MG63 (cell line): ENCODE data around the gene CACNA1S. TPM values are rescaled to one million over a fixed set of nuclear protein-coding genes. Genes with fewer than 3 reads are reported as not detected.
A peak's percentile ranks its signal among the peaks of the same experiment; 100 is the strongest.

Experiments
- DNase-seq: peaks from one replicate; pipeline ENCODE4 v3.0.0-alpha.2; 2020
- H3K27me3 ChIP-seq: fragments of 250-450 bp; sonication (Bioruptor Pico); 2 replicates; pipeline ENCODE4 v1.5.1; 2020; ENCODE audit warnings: mild to moderate bottlenecking, moderate library complexity
- H3K36me3 ChIP-seq: fragments of 250-450 bp; sonication (Bioruptor Pico); 2 replicates; pipeline ENCODE4 v1.5.1; 2020; ENCODE audit warnings: mild to moderate bottlenecking, moderate library complexity
- H3K4me3 ChIP-seq: fragments of 250-450 bp; sonication (Bioruptor Pico); 2 replicates; pipeline ENCODE4 v1.5.1; 2020; ENCODE audit warnings: mild to moderate bottlenecking, moderate library complexity
- H3K9me3 ChIP-seq: fragments of 250-450 bp; sonication (Bioruptor Pico); 2 replicates; pipeline ENCODE4 v1.5.1; 2020; ENCODE audit warnings: mild to moderate bottlenecking, moderate library complexity
- total RNA-seq: library from RNA; depleted of rRNA; stranded (reverse); fragments of >200 nt; shearing (Covaris generic); gene quantifications from 2 replicates; pipeline ENCODE4 v1.2.3, GENCODE V29; 2014; ENCODE audit warnings: low replicate concordance

CACNA1S gene
- total RNA-seq, 1 experiment from 2014 or later = not detected

- Histone ChIP-seq H3K27me3 (no peaks in the 10 kb centered on the region; the same call in 1 of the 2 replicates), H3K36me3 (no peaks in the 10 kb centered on the region), H3K4me3 (no peak overlapping the region), H3K9me3 (no peaks in the 10 kb centered on the region)
- no peak for DNase-seq
Measured at GRCh38 chr1:201127755-201128455, 15.7 kb upstream of the CACNA1S start.

GRCh38 chr1:201126832-201127754, 14.9 kb upstream of the CACNA1S start, which contains the start of gene ASCL5:
ASCL5 (minus strand) TSS chr1:201127184; CDS start chr1:201115372, 11,812 bp downstream.
- no peaks in the 10 kb centered on the region for H3K36me3 ChIP-seq
- H3K4me3 ChIP-seq = no peak within 1 kb of the TSS
- H3K9me3 ChIP-seq = no peaks in the 10 kb centered on the region
- DNase-seq = peak; percentile 82
- H3K27me3 ChIP-seq = no peaks in the 10 kb centered on the region; the same call in 1 of the 2 replicates

GRCh38 chr1:201126463-201126831, 14.2 kb upstream of the CACNA1S start:
- H3K9me3 ChIP-seq = no peaks in the 10 kb centered on the region
- H3K27me3 ChIP-seq = no peaks in the 10 kb centered on the region; the same call in 1 of the 2 replicates
- H3K4me3 ChIP-seq = no peak overlapping the region
- H3K36me3 ChIP-seq = no peaks in the 10 kb centered on the region
- no peak for DNase-seq

GRCh38 chr1:201125800-201126199, 13.6 kb upstream of the CACNA1S start:
- no peak for DNase-seq
- no peaks in the 10 kb centered on the region; the same call in 1 of the 2 replicates for H3K27me3 ChIP-seq
- H3K36me3 ChIP-seq = no peaks in the 10 kb centered on the region
- no peaks in the 10 kb centered on the region for H3K9me3 ChIP-seq
- no peak overlapping the region for H3K4me3 ChIP-seq

- no peaks in the 10 kb centered on the region; the same call in 1 of the 2 replicates for H3K27me3 ChIP-seq
- no peak for DNase-seq
- no peak overlapping the region for H3K4me3 ChIP-seq
- H3K9me3 ChIP-seq = no peaks in the 10 kb centered on the region
- no peaks in the 10 kb centered on the region for H3K36me3 ChIP-seq
Measured at GRCh38 chr1:201125019-201125418, 12.8 kb upstream of the CACNA1S start.

GRCh38 chr1:201123866-201124265, 11.6 kb upstream of the CACNA1S start:
- DNase-seq = no peak
- Histone ChIP-seq H3K27me3 (no peaks in the 10 kb centered on the region; the same call in 1 of the 2 replicates), H3K36me3 (no peaks in the 10 kb centered on the region), H3K4me3 (no peak overlapping the region), H3K9me3 (no peaks in the 10 kb centered on the region)

GRCh38 chr1:201122321-201122957, 10.2 kb upstream of the CACNA1S start:
- H3K36me3 ChIP-seq = no peaks in the 10 kb centered on the region
- no peaks in the 10 kb centered on the region; the same call in 1 of the 2 replicates for H3K27me3 ChIP-seq
- no peak for DNase-seq

GRCh38 chr1:201119206-201120197, 7.3 kb upstream of the CACNA1S start:
- H3K36me3 ChIP-seq = no peaks in the 10 kb centered on the region
- peak; percentile 43 for DNase-seq
- H3K9me3 ChIP-seq = no peaks in the 10 kb centered on the region
- no peaks in the 10 kb centered on the region for H3K27me3 ChIP-seq
- no peak overlapping the region for H3K4me3 ChIP-seq

More at GRCh38 chr1:201122321-201122957, 10.2 kb upstream of the CACNA1S start:
- Histone ChIP-seq H3K4me3 (no peak overlapping the region), H3K9me3 (no peaks in the 10 kb centered on the region)

GRCh38 chr1:201116091-201116490, 3.9 kb upstream of the CACNA1S start:
- no peak for DNase-seq
- Histone ChIP-seq H3K4me3 (no peak overlapping the region), H3K36me3 (no peaks in the 10 kb centered on the region), H3K9me3 (no peaks in the 10 kb centered on the region), H3K27me3 (no peaks in the 10 kb centered on the region)

- no peak for DNase-seq
- Histone ChIP-seq H3K27me3 (no peaks in the 10 kb centered on the region), H3K9me3 (no peaks in the 10 kb centered on the region), H3K4me3 (no peak overlapping the region), H3K36me3 (no peaks in the 10 kb centered on the region)
Measured at GRCh38 chr1:201115390-201115937, 3.2 kb upstream of the CACNA1S start.

- Histone ChIP-seq H3K9me3 (no peaks in the 10 kb centered on the region), H3K4me3 (peak overlapping the region; percentile 58), H3K36me3 (no peaks in the 10 kb centered on the region), H3K27me3 (no peaks in the 10 kb centered on the region)
- DNase-seq = peak; percentile 91
Measured at GRCh38 chr1:201114245-201115131, 2.3 kb upstream of the CACNA1S start.

GRCh38 chr1:201113451-201114244, 1.4 kb upstream of the CACNA1S start:
- H3K4me3 ChIP-seq = peak overlapping the region; percentile 58

GRCh38 chr1:201112926-201113325, 700 bp upstream of the CACNA1S start:
- DNase-seq = no peak
- no peaks in the 10 kb centered on the region for H3K27me3 ChIP-seq
- H3K36me3 ChIP-seq = no peaks in the 10 kb centered on the region
- H3K9me3 ChIP-seq = no peaks in the 10 kb centered on the region
- H3K4me3 ChIP-seq = no peak overlapping the region

More at GRCh38 chr1:201113451-201114244, 1.4 kb upstream of the CACNA1S start:
- DNase-seq = no peak
- Histone ChIP-seq H3K9me3 (no peaks in the 10 kb centered on the region), H3K27me3 (no peaks in the 10 kb centered on the region), H3K36me3 (no peaks in the 10 kb centered on the region)

GRCh38 chr1:201111672-201112071, 554 bp downstream of the CACNA1S start:
- no peak for DNase-seq
- Histone ChIP-seq H3K36me3 (no peaks in the 10 kb centered on the region), H3K4me3 (no peak overlapping the region), H3K9me3 (no peaks in the 10 kb centered on the region), H3K27me3 (no peaks in the 10 kb centered on the region)
